HL-60/S4 treated with phorbol 12-myristate 13-acetate at 8.2 ng/mL for 4 days and 3 days (cell line): ENCODE data around the gene DGKZ.

Source experiments
- in situ Hi-C: fragments of 300-500 bp; cut with MboI; formaldehyde crosslinking; loops from 2 replicates; pipeline ENCODE4 v1.15.0; 2022; ENCODE audit warnings: low sequenced_read_pairs

DGKZ gene

GRCh38 chr11:46326813-46327416 lies 20.3 kb upstream of the DGKZ start:
- in situ Hi-C loops, result no loop called here

DNA sequence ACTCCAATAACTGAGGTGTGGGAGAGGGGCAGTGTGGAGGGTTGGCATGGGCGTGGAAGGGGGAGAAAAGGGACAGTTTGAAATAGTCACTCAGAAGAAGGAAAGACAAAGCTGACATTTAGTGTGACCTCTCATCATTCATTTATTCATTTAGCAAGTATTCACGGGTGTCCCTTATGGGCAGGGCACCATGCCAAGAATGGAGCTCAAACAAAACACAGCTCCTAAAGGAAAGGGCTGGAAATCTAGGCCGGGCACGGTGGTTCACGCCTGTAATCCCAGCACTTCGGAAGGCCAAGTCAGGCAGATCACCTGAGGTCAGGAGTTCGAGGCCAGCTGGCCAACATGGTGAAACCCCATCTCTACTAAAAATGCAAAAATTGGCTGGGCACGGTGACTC lies 19.4 kb upstream of the DGKZ start:
- in situ Hi-C loops, result no loop called here

GRCh38 chr11:46330154-46330553 lies 17.1 kb upstream of the DGKZ start:
- in situ Hi-C loops, result no loop called here

GRCh38 chr11:46330563-46331281 lies 16.5 kb upstream of the DGKZ start:
- in situ Hi-C loops, result no loop called here

- in situ Hi-C loops, result no loop called here
Observed at GRCh38 chr11:46331282-46331984, 15.8 kb upstream of the DGKZ start.

DNA sequence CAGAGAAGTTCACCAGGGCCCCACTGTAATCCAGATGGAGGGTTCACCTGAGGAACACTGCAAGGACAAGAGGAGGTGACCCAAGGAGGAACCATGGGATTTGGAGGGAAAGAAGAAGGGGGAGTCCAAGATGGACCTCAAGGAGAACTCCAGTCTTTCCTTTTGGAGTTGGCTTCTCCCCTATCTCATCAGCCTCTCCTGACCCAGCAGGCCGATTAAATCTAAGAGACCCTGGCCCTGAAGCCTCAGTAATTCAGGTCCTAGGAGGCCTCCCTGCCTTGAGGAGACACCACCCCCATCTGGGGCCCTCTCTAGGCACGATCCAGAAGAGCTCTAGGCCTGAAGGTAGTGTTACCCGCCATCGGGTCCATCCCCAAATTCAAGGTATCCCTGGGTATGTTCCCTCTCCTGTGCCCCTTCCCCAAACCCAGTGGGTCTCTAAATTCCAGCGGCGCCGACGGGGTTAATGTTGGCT lies 15.1 kb upstream of the DGKZ start:
- in situ Hi-C loops, result no loop called here

DNA sequence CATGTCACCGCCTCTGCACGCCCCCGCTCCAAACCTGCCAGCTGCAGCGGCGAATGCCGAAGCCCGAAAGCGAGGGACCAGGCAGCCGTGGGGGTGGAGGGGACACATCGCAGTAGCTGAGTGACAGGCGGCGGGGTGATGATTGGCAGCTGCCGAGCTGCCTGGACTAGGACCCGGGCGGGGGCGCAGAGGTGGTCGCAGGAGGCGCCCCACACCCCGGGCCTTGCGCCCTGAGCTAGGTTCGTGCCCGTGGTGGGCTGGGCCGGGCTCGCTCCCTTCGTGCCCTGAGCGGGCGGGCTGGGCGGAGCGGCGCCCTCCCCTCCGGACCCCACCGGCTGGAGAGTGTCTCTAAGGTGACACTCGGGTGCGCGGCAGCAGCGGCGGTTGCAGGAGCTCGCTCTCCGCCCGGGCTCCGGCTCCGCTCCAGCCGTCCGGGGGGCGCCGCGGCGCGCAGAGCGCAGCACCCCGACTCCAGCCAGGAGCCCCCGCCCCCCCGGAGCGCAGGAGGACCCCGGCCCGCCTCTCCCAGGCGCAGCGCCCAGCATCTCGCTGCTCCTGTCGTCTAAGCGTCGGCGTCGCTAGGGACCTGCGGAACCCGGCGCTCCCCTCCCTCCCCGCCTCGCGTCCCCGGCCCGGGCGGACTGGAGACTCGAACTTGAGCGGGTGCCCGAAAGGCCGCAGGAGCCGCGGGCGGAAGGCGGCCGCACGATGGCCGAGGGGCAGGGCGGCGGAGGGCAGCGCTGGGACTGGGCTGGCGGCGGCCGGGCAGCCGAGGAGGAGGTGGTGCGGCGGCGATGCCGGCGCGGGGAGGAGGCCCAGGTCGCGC lies 14.5 kb upstream of the DGKZ start:
- in situ Hi-C loops, result no loop called here

DNA sequence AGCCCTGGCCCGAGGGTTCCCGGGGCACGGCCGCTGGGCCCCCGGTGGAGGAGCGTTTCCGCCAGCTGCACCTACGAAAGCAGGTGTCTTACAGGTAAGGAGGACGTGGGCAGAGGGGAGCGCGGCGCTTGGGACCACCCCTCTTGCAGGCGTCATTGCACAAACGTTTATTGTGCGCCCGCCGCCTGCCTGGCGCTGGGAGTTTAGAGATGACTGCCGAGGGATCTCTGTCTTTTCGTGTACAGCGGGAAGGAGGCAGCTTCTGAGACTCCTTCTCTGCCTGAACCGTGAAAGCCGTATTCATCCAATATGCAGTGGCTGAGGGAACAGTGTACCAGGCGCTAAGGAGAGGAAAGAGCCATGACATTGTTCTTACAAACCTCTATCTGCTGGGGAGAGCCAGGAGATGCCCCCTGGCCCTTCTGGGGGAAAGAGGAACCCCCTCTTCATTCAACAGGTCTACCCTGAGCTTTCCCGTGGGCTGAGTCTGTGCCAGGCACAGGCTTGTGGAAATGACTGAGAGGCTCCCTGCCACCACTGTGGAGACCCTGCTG lies 13.8 kb upstream of the DGKZ start:
- in situ Hi-C loops, result no loop called here

DNA sequence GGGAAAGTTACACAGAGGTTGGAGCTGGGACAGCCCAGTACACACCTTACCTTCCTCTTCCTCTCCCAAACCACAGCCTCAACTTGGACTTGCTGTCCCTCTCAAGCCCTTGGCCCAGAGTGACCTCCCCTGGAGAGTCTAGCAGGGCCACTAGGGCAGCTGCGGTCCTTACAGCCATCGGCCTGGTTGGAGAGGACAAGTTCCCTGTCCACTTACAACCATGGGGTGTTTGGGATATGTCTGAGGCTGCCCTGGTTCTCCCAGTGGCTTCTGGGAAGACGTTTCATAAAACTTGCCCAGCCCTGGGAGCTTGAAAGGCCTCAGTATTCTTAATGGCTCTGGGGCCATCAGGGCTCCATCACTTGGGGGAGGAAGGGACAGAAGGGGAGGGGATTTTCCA lies 13.1 kb upstream of the DGKZ start:
- in situ Hi-C loops, result no loop called here

DNA sequence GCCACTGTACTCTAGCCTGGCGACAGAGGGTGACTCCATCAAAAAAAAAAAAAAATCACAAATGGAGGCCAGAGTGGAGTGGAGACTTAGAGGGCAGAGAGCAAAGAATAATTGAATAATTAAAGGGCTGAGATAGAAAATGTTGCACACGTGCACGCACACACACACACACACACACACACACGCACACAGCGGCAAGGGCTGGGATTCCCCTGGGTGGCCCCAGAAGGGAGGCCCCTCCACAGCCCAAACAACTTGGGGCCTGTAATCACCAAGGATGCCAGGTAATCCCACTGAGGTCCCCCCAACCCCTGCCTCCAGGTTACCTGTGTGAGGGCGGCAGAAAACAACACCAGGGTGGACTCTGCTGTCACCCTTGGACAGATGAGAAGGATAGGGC lies 12.0 kb upstream of the DGKZ start:
- in situ Hi-C loops, result no loop called here

GRCh38 chr11:46335890-46336562 lies 11.2 kb upstream of the DGKZ start:
- in situ Hi-C loops, result no loop called here

- in situ Hi-C loops, result no loop called here
Observed at GRCh38 chr11:46336563-46337180, 10.6 kb upstream of the DGKZ start.

DNA sequence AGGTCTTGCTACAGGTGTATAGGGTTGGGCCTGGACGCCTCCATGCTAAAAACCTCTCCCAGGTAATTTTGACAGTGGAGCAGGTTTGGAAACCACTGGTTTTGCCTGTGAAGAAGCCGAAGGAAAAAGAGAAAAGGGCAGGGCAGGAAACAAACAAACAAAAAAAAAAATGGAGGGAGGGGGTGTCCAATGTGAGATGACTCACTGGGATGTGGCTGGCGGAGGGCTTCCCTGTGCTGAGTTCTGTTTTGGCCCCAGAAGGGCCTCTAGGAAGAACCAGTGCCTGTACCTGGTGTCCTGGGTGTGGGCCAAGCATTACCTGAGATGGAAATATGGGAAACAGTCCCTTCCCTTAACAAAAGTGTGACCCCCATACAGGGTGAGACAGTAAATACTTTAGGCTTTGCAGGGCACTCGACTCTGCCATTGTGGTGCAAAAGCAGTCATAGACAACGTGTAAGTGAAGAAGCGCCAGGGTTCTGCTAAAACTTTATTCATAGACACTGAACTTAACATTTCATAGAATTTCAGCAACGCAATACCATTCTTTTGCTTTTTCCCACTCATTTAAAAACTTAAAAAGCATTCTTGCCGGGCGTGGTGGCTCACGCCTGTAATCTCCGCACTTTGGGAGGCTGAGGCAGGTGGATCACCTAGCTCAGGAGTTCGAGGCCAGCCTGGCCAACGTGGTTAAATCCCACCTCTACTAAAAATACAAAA lies 9.5 kb upstream of the DGKZ start:
- in situ Hi-C loops, result no loop called here

DNA sequence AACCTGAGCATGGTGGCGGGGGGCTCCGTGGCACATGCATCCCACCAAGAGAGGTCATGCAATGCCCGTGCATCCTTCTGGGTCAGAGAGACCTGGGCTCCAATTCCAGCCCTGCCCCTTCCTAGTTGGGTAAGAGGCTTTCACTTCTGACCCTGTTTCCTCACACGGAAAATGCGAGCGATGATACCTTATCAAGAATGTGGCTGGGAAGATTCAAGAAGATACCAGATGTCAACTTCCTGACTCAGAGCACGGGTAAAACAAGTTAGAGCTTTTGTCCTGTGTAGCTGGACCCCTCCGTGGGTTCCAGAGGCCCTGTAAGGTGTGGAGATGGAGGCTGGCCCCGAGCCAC lies 8.7 kb upstream of the DGKZ start:
- in situ Hi-C loops, result no loop called here

- in situ Hi-C loops, result no loop called here
Observed at GRCh38 chr11:46338988-46339666, 8.1 kb upstream of the DGKZ start.

DNA sequence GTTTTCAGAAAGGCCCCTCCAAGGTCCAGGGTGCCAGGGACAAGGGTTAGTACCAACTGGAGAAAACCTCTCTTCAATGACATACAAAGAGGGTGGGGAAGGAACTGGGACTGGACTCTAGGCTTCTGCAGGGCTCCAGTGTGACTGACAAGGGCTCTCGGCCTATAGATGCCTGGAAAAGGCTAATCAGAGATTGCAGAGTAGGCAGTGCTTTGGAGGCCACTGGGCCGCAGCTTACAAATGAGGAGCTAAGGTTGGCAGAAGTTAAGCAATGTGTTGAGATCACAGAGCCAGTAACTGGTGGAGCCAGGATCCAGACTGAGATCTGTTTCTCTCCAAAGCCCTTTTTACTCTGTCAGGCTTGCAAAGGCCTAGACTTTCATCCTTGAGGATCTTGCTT lies 7.4 kb upstream of the DGKZ start:
- in situ Hi-C loops, result no loop called here

DNA sequence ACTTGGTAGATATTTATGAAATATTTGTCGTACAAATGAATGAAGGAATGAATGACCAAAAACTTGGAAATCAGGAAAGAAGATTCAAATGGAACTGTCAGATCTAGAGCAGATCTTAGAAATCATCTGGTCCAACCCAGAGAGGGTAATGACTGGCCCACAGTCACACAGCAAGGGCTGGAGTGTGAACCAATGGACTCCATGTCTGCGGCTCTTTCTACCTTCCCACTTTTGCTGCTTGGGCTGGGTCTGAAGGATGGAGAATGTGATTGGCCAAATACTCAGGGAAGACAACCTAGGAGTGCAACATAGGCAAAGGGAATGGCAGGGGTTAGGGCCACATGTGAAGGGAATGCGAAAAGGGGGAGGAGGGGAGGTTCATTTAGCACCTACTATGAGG lies 5.8 kb upstream of the DGKZ start:
- in situ Hi-C loops, result no loop called here

DNA sequence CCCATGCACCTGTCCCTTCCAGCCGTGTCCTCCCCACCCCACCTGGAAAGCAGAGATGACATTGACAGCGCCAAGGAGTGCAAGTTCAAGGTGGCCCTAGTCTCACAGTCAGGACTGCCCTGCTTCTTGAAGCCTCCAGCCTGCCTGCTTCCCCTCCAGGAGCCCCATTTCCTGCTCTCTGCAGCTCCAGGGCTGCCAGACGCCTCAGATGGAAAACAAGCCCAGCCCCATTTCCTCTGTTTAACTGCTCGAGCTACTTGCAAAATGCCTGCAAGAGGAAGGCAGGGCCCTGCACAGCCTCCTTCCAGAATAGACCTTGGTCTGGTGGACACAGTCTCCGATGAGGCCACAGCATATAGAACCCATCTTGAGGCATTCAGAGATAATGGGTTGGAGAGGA lies 5.0 kb upstream of the DGKZ start:
- in situ Hi-C loops, result no loop called here

DNA sequence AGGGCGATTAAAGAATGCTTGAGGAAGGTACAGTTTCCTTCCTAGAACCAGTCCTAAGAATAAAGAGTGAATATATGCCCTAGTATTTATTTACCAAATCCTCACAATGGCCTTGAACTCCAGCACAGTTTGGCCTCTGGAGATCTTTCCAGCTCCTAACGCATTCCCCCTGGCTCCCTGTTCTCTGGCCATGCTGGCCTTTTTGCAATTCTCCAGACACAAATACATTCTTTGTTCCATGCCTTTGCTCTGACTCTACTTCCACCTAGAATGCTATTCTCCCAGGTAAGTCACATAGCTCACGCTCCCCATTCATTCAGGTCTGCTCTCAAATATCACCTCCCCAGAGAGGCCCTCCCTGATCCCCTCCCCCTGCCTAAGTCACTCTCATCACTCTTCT lies 3.7 kb upstream of the DGKZ start:
- in situ Hi-C loops, result no loop called here
